WTC11 (cell line): ENCODE results near the gene FOXD4. TPM values are rescaled to one million over a fixed set of nuclear protein-coding genes. Genes with fewer than 3 reads are reported as not detected.
"Not testable (repeated sequence)": the region's sequence is repeated elsewhere in the genome, so short reads cannot be mapped to it uniquely, and the experiment has no call there.

Source experiments
- ATAC-seq: fragments of 200-7000 bp; cut with Tn5 transposase; 2 replicates; pipeline ENCODE4 v1.10.0; 2021; ENCODE audit warnings: mild to moderate bottlenecking, moderate library complexity
- Bru-seq: library from RNA; stranded (reverse); fragments of 400-500 nt; gene quantifications from one replicate; lab custom pipeline; 2021; lab: Mats Ljungman, UMichigan
- CTCF ChIA-PET: fragments of 300-600 bp; sonication (Branson Sonifier 250); formaldehyde crosslinking; loops from one replicate; lab custom pipeline; 2021; ENCODE audit warnings: antibody characterized with exemption; lab: Charles Lee
- POLR2A ChIA-PET: fragments of 350-600 bp; sonication (Branson Sonifier 250); formaldehyde crosslinking; loops from one replicate; lab custom pipeline; 2021; ENCODE audit warnings: antibody characterized with exemption; lab: Charles Lee
- DNase-seq: peaks from one replicate; pipeline ENCODE4 v3.0.0; 2021; ENCODE audit warnings: low spot score
- H3K27ac Mint-ChIP-seq: 2 replicates; pipeline ENCODE4 v1.8.0; 2021; ENCODE audit warnings: mixed read lengths
- H3K27me3 Mint-ChIP-seq: 2 replicates; pipeline ENCODE4 v1.8.0; 2021; ENCODE audit warnings: low read depth, mild to moderate bottlenecking, moderate library complexity, mixed read lengths
- H3K36me3 Mint-ChIP-seq: 2 replicates; pipeline ENCODE4 v1.8.0; 2021; ENCODE audit warnings: mixed read lengths
- H3K4me1 Mint-ChIP-seq: 2 replicates; pipeline ENCODE4 v1.8.0; 2022; ENCODE audit warnings: mixed read lengths
- H3K4me3 Mint-ChIP-seq: 2 replicates; pipeline ENCODE4 v1.8.0; 2021; ENCODE audit warnings: mild to moderate bottlenecking, moderate library complexity, mixed read lengths
- H3K9me3 Mint-ChIP-seq: 2 replicates; pipeline ENCODE4 v1.8.0; 2021; ENCODE audit warnings: mixed read lengths
- FOXK1 ChIP-seq: sonication (generic); formaldehyde crosslinking; IDR thresholded peaks from 2 replicates; pipeline ENCODE4 v1.8.0; 2022; ENCODE audit warnings: mild to moderate bottlenecking, moderate library complexity, missing genetic modification reagents
- long read RNA-seq, 3 experiments: library from RNA in 1 of 3; library from capped mRNA in 1 of 3; library from polyadenylated mRNA in 1 of 3; unstranded in 2 of 3; stranded (forward) in 1 of 3; transcript quantifications; one replicate each; pipeline ENCODE4 v2.0.0, GENCODE V29; 2021
- total RNA-seq: library from RNA; stranded (reverse); gene quantifications from 3 replicates; pipeline ENCODE4 v1.2.3, GENCODE V29; 2021

The FOXD4 gene
- total RNA-seq (0.13 to 0.25 TPM (median 0.21 TPM) in 3 replicates), Bru-seq, nascent RNA (percentile 13 among the genes with signal in this experiment)
- long read RNA-seq, experiment 1: 0 reads
- long read RNA-seq, experiment 2: 0 reads
- long read RNA-seq, experiment 3: 0 reads

GRCh38 chr9:117995-118467, at the start of gene FOXD4:
Gene FOXD4 (minus strand): TSS chr9:118417. CDS start chr9:118119, 298 bp downstream.
- H3K27ac Mint-ChIP-seq, POLR2A ChIA-PET, H3K36me3 Mint-ChIP-seq, CTCF ChIA-PET, ATAC-seq, H3K9me3 Mint-ChIP-seq: not testable (repeated sequence)
- Mint-ChIP-seq H3K4me1 (peaks cover 17% of the 10 kb centered on the region), H3K27me3 (peaks cover 70% of the 10 kb centered on the region), H3K4me3 (peak within 1 kb of the TSS; percentile 78)
- peak; percentile 16 for DNase-seq

- H3K27me3 Mint-ChIP-seq, H3K4me1 Mint-ChIP-seq, CTCF ChIA-PET, H3K4me3 Mint-ChIP-seq, H3K27ac Mint-ChIP-seq, DNase-seq, H3K9me3 Mint-ChIP-seq, ATAC-seq, POLR2A ChIA-PET, H3K36me3 Mint-ChIP-seq: not testable (repeated sequence)
These were observed 41.7 kb upstream of the FOXD4 start for GRCh38 chr9:159871-160270.

- H3K4me1 Mint-ChIP-seq, CTCF ChIA-PET, ATAC-seq, POLR2A ChIA-PET, DNase-seq, H3K4me3 Mint-ChIP-seq, H3K27me3 Mint-ChIP-seq, H3K9me3 Mint-ChIP-seq, H3K36me3 Mint-ChIP-seq, H3K27ac Mint-ChIP-seq: not testable (repeated sequence)
These were observed 33.0 kb upstream of the FOXD4 start for GRCh38 chr9:151173-151572.

GRCh38 chr9:139880-140279, 21.7 kb upstream of the FOXD4 start:
- CTCF ChIA-PET, H3K27me3 Mint-ChIP-seq, H3K27ac Mint-ChIP-seq, H3K4me1 Mint-ChIP-seq, POLR2A ChIA-PET, ATAC-seq, H3K36me3 Mint-ChIP-seq, H3K9me3 Mint-ChIP-seq: not testable (repeated sequence)
- DNase-seq: peak; percentile 36
- H3K4me3 Mint-ChIP-seq: peak overlapping the region; percentile 53
- TF ChIP-seq FOXK1 (CRISPR knock-in tag): 0 out of 2 replicates have a peak, but pooled peaks have one; percentile 41

- H3K9me3 Mint-ChIP-seq, H3K36me3 Mint-ChIP-seq, H3K27ac Mint-ChIP-seq, ATAC-seq, POLR2A ChIA-PET, CTCF ChIA-PET: not testable (repeated sequence)
- DNase-seq: peak; percentile 65
- peak overlapping the region; percentile 78 for H3K4me3 Mint-ChIP-seq
- H3K4me1 Mint-ChIP-seq: peaks cover 17% of the 10 kb centered on the region
- H3K27me3 Mint-ChIP-seq: peaks cover 77% of the 10 kb centered on the region
These were observed 848 bp downstream of the FOXD4 start for GRCh38 chr9:117144-117994.

GRCh38 chr9:116239-117077, 1.8 kb downstream of the FOXD4 start:
- POLR2A ChIA-PET, H3K9me3 Mint-ChIP-seq, CTCF ChIA-PET, H3K36me3 Mint-ChIP-seq, H3K27ac Mint-ChIP-seq: not testable (repeated sequence)
- ATAC-seq: peak; percentile 8
- H3K4me1 Mint-ChIP-seq: peaks cover 17% of the 10 kb centered on the region
- DNase-seq: peak; percentile 31
- H3K27me3 Mint-ChIP-seq: peaks cover 86% of the 10 kb centered on the region
- peak overlapping the region; percentile 49 for H3K4me3 Mint-ChIP-seq

- POLR2A ChIA-PET: not testable (repeated sequence)
- Mint-ChIP-seq H3K27me3 (peaks cover 89% of the 10 kb centered on the region), H3K4me3 (peak overlapping the region; percentile 60)
These were observed 3.1 kb downstream of the FOXD4 start for GRCh38 chr9:115118-115451.

GRCh38 chr9:114267-115117, 3.7 kb downstream of the FOXD4 start:
- CTCF ChIA-PET, H3K36me3 Mint-ChIP-seq, H3K9me3 Mint-ChIP-seq, H3K27ac Mint-ChIP-seq, POLR2A ChIA-PET: not testable (repeated sequence)
- ATAC-seq: peak; percentile 31
- H3K27me3 Mint-ChIP-seq: peaks cover 93% of the 10 kb centered on the region
- H3K4me3 Mint-ChIP-seq: peak overlapping the region; percentile 65
- peaks cover 12% of the 10 kb centered on the region for H3K4me1 Mint-ChIP-seq
- peak; percentile 27 for DNase-seq

More at GRCh38 chr9:115118-115451, 3.1 kb downstream of the FOXD4 start:
- peaks cover 12% of the 10 kb centered on the region for H3K4me1 Mint-ChIP-seq
- H3K36me3 Mint-ChIP-seq, CTCF ChIA-PET, H3K9me3 Mint-ChIP-seq, H3K27ac Mint-ChIP-seq, DNase-seq: not testable (repeated sequence)
- peak; percentile 5 for ATAC-seq
